HG03342 (cell line): ENCODE measurements around the gene SPSB1.
A peak's percentile ranks its signal among the peaks of the same experiment; 100 is the strongest.

Experiments
- ATAC-seq: cut with Tn5 transposase; IDR thresholded peaks from one replicate; pipeline ENCODE4 v1.9.1; 2021; ENCODE audit warnings: mild to moderate bottlenecking, moderate library complexity; ENCODE audit not compliant: unreplicated experiment

The SPSB1 gene

GRCh38 chr1:9258629-9259028, 34.1 kb upstream of the SPSB1 start:
- ATAC-seq: no peak

GRCh38 chr1:9260059-9260766, 32.5 kb upstream of the SPSB1 start:
- no peak for ATAC-seq

GRCh38 chr1:9261496-9261895, 31.2 kb upstream of the SPSB1 start:
- ATAC-seq: no peak

- ATAC-seq: no peak
Measured at GRCh38 chr1:9262096-9262986, 30.4 kb upstream of the SPSB1 start.

- ATAC-seq: no peak
Measured at GRCh38 chr1:9263276-9263855, 29.3 kb upstream of the SPSB1 start.

- ATAC-seq: no peak
Measured at GRCh38 chr1:9263984-9264872, 28.5 kb upstream of the SPSB1 start.

GRCh38 chr1:9265037-9265436, 27.7 kb upstream of the SPSB1 start:
- ATAC-seq: no peak

- no peak for ATAC-seq
Measured at GRCh38 chr1:9265968-9266367, 26.7 kb upstream of the SPSB1 start.

GRCh38 chr1:9267352-9267686, 25.4 kb upstream of the SPSB1 start:
- no peak for ATAC-seq

- ATAC-seq: no peak
Measured at GRCh38 chr1:9267827-9268581, 24.7 kb upstream of the SPSB1 start.

- no peak for ATAC-seq
Measured at GRCh38 chr1:9269078-9269501, 23.6 kb upstream of the SPSB1 start.

GRCh38 chr1:9269721-9270120, 23.0 kb upstream of the SPSB1 start:
- ATAC-seq: no peak

GRCh38 chr1:9270290-9270883, 22.3 kb upstream of the SPSB1 start:
- ATAC-seq: no peak

- no peak for ATAC-seq
Measured at GRCh38 chr1:9271283-9271682, 21.4 kb upstream of the SPSB1 start.

GRCh38 chr1:9271861-9272595, 20.7 kb upstream of the SPSB1 start:
- ATAC-seq: no peak

GRCh38 chr1:9273177-9273576, 19.5 kb upstream of the SPSB1 start:
- no peak for ATAC-seq

- no peak for ATAC-seq
Measured at GRCh38 chr1:9275161-9275560, 17.5 kb upstream of the SPSB1 start.

- peak; percentile 72 for ATAC-seq
Measured at GRCh38 chr1:9275567-9276034, 17.1 kb upstream of the SPSB1 start.

- no peak for ATAC-seq
Measured at GRCh38 chr1:9278116-9278515, 14.6 kb upstream of the SPSB1 start.
